GM08714 (cell line): ENCODE results near the gene PABPN1.
A peak's percentile ranks its signal among the peaks of the same experiment; 100 is the strongest.
"Not testable (repeated sequence)": the region's sequence is repeated elsewhere in the genome, so short reads cannot be mapped to it uniquely, and the experiment has no call there.

ENCODE experiments used
- H3K4me3 ChIP-seq: fragments of 200-500 bp; sonication (Bioruptor generic); 2 replicates; pipeline ENCODE4 v1.5.1; 2014; ENCODE audit warnings: mild to moderate bottlenecking, low read length, inconsistent platforms
- ZNF274 ChIP-seq: IDR thresholded peaks from 2 replicates; pipeline ENCODE4 v1.6.1; 2012; ENCODE audit warnings: mild to moderate bottlenecking, low read depth, low read length

The PABPN1 gene, protein sequence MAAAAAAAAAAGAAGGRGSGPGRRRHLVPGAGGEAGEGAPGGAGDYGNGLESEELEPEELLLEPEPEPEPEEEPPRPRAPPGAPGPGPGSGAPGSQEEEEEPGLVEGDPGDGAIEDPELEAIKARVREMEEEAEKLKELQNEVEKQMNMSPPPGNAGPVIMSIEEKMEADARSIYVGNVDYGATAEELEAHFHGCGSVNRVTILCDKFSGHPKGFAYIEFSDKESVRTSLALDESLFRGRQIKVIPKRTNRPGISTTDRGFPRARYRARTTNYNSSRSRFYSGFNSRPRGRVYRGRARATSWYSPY

DNA sequence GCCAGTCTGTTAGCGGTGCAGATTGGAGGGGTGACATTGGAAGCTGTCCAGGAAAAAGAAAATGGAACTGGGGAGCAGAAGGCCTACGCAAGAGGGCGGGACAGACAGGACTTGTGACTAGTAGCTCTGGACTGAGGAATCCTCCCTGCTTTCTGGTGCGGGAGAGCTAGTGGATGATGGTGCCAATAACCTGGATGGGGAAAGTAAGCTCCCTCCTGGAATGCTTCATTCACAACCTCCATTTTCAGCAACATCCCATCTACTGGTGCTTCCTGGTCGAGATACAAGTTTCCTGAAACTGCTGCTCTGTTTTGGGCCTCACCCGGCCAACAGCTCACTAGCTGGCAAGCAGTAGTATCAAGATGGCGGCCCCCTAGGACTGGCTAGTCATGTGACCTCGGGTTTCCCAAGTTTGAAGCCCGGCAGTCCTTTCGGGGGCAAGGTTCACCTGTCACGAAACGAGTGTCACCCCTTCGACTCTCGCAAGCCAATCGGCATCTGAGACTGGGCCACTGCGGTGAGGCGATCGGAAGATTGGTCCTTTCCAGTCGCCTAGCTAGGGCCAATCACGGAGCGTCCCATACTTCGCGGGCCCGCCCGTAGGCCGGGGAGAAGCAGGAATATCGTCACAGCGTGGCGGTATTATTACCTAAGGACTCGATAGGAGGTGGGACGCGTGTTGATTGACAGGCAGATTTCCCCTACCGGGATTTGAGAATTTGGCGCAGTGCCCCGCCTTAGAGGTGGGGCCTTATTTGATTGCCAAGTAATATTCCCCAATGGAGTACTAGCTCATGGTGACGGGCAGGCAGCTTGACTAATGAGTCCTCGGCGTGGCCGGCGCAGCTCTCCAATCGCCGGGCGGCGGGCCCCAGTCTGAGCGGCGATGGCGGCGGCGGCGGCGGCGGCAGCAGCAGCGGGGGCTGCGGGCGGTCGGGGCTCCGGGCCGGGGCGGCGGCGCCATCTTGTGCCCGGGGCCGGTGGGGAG lies at the start of gene PABPN1:
Gene PABPN1, plus strand, starts transcription at position 874 of the 988 bp plus-strand sequence. Its CDS starts 13 bp downstream, at position 887.
- no peak for TF ChIP-seq ZNF274
- peak within 1 kb of the TSS; percentile 89 for H3K4me3 ChIP-seq

DNA sequence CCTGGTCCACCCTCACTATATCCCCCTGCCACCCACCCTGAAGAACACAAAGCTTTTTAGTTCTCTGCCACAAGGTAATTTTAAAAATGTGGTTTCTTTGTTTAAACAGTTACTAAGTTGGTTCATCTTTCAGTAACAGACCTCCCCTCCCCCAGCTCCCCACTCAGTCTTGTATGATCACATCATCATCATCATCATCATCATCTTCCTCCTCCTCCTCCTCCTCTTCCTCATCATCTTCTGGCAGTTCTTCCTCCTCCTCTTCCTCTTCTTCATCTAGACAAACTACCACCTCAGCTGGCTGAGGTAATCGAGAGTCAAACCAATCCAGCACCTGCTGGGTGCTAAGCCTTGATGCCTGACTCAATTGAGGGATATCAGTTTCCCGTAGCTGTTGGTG lies 45.8 kb upstream of the PABPN1 start:
- no peak for TF ChIP-seq ZNF274
- no peak overlapping the region for H3K4me3 ChIP-seq

DNA sequence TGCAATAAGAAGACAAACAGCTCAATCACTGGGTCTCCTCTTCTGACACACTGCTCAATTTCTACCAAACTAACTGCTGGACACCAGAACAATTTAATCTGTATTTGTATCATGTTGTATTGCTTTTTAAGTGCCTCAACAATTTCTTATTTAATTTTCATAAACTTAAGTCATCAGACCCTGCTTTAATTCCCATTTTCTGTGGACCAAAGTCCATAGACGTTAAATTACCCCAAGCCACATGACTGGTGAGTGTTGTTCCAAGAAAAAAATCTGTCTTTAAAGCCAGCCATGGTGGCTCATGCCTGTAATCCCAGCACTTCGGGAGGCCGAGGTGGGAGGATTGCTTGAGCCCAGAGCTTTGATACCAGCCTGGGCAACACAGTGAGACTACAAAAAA lies 44.1 kb upstream of the PABPN1 start:
- no peak for TF ChIP-seq ZNF274
- H3K4me3 ChIP-seq: no peak overlapping the region

DNA sequence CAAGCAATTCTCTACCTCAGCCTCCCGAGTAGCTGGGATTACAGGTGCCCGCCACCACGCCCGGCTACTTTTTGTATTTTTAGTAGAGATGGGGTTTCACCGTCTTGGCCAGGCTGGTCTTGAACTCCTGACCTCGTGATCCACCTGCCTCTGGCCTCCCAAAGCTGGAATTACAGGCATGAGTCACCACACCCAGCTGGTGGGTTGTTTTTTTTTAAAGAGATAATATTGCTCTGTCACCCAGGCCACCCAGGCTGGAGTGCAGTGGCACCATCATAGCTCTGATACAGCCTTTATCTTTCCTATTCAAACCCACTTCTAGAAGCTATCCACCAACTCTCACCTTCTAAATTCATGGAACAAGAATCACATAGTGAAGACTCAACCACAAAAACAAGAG lies 43.3 kb upstream of the PABPN1 start:
- H3K4me3 ChIP-seq: not testable (repeated sequence)

DNA sequence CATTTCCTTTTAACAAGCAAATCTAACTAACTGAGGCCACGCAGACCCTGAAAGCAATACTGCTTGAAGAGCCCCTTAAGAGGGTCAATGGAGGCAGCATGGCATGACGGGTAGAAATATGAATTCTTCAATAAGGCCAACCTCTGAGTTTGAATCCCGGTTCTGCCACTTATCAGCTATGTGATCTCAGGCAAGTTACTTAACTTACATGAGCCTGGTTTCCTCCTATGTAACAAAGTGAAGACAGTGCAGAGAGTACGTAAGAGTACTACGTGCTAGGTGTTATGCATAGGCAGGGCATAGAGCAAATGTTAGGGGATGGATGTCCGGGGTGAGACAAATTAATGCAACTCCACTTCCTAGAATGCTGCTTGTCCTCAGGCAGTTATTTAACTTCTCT lies 40.0 kb upstream of the PABPN1 start:
- no peak overlapping the region for H3K4me3 ChIP-seq
- TF ChIP-seq ZNF274: no peak

DNA sequence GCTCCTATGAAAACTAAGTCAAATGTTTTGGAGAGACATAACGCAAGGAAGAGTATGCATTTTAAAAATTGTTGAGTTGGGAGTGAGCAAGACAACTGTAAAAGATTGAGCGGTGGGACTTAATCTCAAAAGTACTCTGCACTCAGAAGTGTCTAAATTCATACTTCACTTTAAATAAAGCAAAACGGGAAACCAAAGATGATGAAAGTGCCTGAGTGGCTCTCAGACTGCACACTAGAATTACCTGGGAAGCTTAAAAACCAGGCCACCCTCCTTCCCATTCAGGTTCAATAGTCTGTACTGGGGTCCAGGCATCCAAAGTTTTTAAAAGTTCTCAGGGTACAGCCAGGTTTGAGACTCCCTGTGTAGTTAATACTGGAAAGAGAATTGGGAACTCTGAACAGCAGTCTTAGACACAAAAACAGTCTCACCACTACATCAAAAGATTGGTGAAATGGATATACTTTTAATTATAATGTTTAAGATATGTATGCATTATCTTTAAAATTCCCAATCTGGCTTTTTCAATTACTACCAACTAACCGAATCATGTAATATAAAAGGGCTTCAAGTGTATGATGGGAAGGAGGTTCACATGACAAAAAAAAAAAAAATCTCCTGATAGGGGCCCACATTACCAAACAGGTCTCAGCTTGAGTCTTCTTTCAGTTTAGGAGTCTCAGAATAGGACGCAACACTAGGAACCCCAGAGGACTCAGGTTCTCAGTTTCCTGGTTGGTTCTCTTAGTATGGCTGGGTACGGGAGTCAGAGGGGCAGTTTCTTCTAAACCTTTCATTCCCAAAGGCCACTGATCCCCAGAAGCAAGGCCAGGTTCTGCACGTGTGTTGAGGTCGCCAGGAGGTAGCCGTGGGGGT lies 36.4 kb upstream of the PABPN1 start:
- no peak for TF ChIP-seq ZNF274
- H3K4me3 ChIP-seq: peak overlapping the region; percentile 84

DNA sequence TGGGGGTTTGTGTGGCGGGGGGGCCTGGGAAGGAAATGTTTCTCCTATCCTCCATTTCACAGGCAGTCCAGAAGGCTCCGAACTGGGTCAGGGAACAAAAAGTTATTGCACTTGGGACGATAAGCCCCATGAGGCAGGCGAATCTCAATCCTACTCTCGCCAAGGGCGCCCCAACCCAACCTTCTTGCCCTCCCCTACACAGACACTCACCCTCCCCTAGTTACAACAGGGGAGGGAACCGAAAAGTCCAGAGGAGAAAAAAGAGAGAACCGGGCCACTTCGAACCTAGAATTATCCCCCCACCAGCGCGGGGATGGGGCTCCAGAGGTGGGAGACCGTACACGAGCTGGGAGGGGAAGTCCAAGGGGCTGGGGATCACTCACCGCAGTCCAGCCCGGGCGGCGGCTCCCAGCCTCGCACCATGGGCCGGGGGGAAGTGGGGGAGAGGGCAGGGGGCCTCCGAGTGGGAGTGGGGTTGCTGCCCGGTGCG lies 35.7 kb upstream of the PABPN1 start:
- no peak for TF ChIP-seq ZNF274
- H3K4me3 ChIP-seq: peak overlapping the region; percentile 84

DNA sequence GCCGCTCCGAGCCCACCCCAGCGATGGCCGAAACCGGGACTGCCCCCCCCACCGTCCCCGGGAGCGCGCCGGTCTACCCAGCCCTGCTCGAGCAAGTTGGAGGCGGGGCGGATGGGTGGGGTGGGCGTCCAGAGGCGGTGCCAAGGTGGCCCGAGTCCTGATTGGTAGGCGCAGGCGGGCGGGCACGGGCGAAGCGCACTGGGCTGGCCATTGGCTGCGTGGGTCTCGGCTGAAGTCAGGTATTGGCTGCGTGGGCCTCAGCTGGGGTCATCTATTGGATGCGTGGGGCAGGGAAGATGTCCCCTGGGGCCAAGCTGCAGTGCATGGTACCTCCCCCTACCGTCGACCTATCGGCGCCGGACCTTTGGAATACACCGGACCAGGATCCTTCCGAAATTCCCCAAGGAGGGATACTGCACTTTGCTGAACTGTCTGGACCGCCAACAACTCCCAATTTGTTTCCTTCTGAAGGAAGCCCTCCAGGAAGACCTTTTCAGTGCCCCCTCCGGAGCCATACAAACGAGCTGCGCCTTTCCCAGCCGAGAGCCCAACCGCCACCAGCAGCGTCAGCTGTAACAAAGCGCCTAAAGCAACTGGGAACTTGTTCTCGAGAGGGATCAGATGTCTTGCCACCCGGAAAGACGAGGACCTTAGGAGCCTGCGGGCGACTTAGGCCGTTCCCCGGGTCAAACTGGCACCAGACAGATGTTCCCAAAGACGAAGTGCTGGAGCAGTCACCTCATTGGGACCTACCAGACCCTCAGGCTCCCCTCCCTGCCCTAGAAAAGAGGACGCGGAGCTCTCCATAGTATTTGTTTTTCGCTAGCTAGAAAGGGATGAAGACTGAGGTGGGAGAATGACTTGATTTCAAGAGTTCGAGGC lies 35.0 kb upstream of the PABPN1 start, which contains the start of gene HOMEZ:
Gene HOMEZ, minus strand, starts transcription at position 113 of the 882 bp plus-strand sequence. CDS start 180 bp downstream, outside the sequence.
- H3K4me3 ChIP-seq: peak within 1 kb of the TSS; percentile 84
- TF ChIP-seq ZNF274: no peak

DNA sequence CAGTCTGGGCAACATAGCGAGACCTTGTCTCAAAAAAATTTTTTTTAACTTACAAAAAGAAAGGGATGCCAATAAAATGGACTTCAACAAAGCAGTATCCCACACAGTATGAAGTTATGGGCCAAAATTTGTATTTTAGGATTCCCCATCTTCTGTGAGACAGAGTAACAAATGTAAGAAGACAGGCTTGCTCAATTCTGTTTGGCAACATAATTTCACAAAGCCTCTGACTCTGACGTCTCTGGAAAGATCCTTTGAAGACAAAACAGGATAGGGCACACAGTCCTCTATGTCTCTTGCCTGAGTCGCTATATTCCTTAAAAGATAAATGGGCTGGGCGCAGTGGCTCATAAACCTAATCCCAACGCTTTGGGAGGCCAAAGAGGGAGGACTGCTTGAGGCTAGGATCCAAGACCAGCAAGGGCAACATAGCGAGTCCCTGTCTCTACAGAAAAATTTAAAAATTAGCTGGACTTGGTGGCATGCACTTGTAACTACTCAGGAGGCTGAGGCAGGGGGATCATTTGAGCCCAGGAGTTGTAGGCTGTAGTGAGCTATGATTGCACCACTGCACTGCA lies 34.3 kb upstream of the PABPN1 start:
- peak overlapping the region; percentile 62 for H3K4me3 ChIP-seq
- TF ChIP-seq ZNF274: no peak

DNA sequence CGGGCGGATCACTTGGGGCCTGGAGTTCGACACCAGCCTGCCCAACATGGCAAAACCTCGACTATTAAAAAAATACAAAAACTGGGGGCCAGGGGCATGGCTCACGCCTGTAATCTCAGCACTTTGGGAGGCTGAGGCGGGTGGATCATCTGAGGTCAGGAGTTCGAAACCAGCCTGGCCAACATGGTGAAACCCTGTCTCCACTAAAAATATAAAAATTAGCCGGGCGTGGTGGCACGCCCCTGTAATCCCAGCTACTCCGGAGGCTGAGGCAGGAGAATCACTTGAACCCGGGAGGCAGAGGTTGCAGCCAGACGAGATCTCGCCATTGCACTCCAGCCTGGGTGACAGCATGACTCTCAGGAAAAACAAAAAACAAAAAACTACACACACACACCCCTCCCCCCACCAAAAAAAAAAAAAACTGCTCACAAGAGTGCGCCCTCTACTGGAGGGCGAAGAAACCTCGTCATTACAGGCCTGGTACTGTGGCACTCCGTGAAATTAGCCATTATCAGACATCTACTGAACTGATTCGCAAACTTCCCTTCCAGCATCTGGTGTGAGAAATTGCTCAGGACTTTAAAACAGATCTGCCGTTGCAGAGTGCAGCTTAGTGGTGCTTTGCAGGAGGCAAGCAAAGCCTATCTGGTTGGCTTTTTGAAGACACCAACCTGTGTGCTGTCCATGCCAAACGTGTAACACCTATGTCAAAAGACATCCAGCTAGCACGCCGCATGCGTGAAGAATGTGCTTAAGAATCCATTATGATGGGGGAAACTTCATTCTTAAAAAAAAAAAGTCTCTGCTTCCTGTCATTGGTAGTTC lies 26.3 kb upstream of the PABPN1 start:
- no peak overlapping the region for H3K4me3 ChIP-seq
- TF ChIP-seq ZNF274: no peak

DNA sequence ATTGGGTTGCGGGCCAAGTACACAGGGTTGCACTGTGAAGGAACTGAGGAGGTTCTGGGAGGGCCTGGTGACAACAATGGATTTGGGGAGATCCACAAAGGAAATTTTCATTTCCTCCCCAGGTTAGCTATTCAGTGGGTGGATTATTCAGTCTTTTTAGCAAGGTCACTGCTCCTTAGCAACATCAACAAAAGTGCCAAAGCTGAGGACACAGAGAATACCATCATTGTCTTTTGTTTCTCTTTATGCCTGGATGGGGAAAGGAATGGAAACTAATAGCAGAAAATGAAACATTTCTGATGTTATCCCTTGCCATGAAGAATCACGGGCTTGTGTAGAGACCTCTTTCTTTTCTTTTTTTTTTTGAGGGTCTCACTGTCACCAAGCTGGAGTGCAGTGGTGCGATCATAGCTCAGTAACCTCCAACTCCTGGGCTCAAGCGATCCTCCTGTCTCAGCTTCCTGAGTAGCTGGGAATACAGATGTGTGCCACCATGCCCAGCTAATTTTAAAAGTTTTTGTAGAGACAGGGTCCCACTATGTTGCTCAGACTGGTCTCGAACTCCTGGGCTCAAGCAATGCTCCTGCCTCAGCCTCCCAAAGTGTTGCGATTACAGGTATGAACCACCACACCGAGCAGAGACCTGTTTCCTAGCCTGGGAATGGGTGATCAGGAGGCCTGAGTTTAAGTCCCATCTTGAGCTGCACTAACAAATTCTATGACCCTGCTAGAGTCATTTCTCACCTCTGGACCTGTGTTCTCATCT lies 25.1 kb upstream of the PABPN1 start:
- no peak for TF ChIP-seq ZNF274

DNA sequence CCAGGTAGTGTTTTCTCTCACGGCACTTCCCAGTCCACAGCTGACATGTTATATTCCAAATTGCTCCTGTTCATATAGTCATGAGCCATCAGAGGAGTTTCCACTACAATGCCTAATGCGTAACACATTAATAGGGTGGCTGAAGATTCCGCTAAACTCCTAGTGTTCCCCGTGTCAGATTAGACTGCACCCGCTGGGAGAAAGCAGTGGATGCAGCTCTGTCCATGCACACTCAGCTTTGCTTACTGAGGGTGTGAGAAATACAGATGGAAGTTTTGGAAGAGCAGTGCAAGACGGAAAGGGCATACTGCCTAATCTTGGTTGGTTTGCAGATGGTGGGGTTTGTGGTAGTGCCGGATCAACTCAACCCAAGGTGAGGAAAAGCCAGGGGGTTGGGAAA lies 24.2 kb upstream of the PABPN1 start:
- no peak for TF ChIP-seq ZNF274

More for the DNA sequence above, 25.1 kb upstream of the PABPN1 start:
- no peak overlapping the region for H3K4me3 ChIP-seq

More for the DNA sequence above, 24.2 kb upstream of the PABPN1 start:
- no peak overlapping the region for H3K4me3 ChIP-seq
